Activated T-helper 9 cell treated with anti-CD3 and anti-CD28 coated beads, Interleukin-2, amount 50 U/mL, for 16 hours (primary cell): Measurements from ENCODE around the gene C6orf89.

ENCODE experiments used
- DNase-seq: peaks from one replicate; pipeline ENCODE4 v3.0.0-alpha.2; 2020; ENCODE audit warnings: low read depth

C6orf89 gene

GRCh38 chr6:36969988-36970891, 84.5 kb downstream of the C6orf89 start:
- DNase-seq: no peak

GRCh38 chr6:36970892-36971842, 85.4 kb downstream of the C6orf89 start:
- DNase-seq: no peak

GRCh38 chr6:36971921-36972673, 86.3 kb downstream of the C6orf89 start:
- DNase-seq: no peak

- DNase-seq: no peak
Measured at GRCh38 chr6:36973190-36973589, 87.4 kb downstream of the C6orf89 start.

GRCh38 chr6:36973647-36974046, 87.9 kb downstream of the C6orf89 start:
- DNase-seq: no peak

- DNase-seq: no peak
Measured at GRCh38 chr6:36975231-36976006, 89.7 kb downstream of the C6orf89 start.

- no peak for DNase-seq
Measured at GRCh38 chr6:36976007-36976264, 90.2 kb downstream of the C6orf89 start.

- no peak for DNase-seq
Measured at GRCh38 chr6:36976509-36976908, 90.8 kb downstream of the C6orf89 start.

- no peak for DNase-seq
Measured at GRCh38 chr6:36976931-36977330, 91.2 kb downstream of the C6orf89 start.

GRCh38 chr6:36977470-36977941, 91.8 kb downstream of the C6orf89 start:
- no peak for DNase-seq
